HG03280 (cell line): ENCODE measurements around the gene SEC31B.

Source experiments
- ATAC-seq: cut with Tn5 transposase; IDR thresholded peaks from one replicate; pipeline ENCODE4 v1.9.1; 2021; ENCODE audit warnings: mild to moderate bottlenecking, moderate library complexity; ENCODE audit not compliant: unreplicated experiment

SEC31B gene

DNA sequence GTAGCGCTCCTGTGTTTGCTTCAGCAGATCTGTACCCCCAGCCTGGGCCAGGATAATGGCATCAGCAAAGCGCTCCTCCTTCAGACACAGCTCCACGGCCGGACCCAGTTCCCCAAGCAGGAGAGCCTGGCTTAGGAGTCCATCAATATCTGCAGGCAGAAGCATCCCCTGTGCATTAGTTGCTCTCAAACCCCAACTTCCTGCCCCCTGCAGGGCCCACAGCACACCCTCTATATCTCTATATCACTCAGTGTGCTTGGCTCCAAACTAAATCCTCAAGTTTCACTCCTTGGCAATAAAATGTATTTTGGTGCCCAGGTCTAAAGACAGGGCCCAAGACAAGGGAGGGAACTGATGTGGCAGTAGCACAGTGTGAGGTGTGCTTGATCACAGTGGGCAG is 21.6 kb downstream of the SEC31B start:
- ATAC-seq = no peak

DNA sequence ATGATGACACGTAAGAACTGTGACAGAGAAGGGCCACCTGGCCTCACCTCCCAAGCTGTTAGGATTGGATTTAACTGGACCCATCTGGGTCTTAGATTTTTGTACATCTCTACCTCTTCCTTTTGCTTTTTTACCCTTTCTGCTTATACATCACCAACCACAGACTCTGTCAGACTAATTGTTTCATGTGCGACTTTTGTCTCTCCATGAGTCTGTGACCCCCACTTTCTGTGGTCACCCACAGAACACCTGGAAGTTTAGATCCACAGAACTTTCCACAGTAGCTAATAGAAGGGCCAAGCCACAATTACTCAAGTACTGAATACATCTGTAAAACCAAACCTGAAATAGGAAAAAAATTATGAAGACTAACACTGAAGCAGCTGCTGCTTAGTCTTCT is 23.1 kb downstream of the SEC31B start:
- ATAC-seq = no peak

DNA sequence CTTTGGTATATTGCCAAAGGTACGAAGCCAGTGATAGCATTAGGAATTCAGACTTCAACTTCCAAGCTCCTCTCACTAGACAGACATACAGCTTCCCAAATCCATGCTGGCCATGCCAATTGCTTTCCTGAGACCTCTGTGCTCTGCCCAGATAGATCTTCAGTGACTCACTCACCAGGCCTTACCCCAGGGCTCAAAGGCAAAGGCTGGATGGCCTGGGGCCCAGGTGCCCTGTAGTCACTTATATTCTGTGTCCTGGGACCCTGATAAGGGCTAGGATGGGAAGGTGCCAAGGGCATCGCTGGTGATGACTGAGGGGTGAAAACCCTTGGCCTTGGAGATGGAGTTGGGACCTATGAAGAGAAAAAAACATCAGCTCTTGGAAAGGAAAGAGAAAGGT is 29.1 kb downstream of the SEC31B start:
- no peak for ATAC-seq

DNA sequence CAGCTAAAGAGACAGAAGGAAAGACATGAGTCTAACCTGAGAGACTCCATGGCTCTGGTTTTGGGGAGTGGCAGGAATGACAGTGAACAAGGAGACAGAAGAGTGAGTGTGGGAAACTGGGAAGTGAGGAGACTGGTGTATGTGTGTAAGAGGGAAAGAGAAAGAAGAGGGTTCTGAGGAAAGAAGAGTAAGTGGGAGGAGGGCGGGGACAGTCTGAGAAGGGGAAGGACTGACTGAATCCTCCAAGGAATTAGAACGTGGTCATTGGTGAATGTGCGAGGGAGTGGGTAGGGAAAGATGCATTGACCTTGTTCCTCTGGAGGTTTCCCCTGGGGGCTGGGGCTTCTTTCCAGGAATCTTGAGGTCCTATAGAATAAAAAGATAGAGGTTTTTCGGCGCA is 30.3 kb downstream of the SEC31B start:
- ATAC-seq = no peak

DNA sequence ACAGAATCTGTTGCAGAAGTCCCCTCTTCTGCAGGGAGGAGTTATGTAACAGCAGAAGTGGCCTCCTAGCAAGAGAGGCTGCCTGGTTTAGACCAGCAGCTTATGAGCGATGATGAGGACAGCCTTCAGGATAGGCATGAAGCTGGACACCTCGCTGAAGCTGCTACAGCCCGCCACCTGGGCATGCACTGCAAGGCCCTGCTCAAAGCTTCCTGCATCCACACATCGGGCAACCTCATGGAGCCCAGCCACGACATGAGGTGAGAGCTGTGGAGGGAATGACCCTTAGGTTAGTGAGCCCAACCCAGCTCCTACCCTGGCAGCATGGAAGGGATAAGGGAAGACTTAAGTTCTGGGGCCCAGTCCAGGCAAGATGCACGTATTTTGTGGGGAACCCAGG is 32.1 kb downstream of the SEC31B start:
- no peak for ATAC-seq

DNA sequence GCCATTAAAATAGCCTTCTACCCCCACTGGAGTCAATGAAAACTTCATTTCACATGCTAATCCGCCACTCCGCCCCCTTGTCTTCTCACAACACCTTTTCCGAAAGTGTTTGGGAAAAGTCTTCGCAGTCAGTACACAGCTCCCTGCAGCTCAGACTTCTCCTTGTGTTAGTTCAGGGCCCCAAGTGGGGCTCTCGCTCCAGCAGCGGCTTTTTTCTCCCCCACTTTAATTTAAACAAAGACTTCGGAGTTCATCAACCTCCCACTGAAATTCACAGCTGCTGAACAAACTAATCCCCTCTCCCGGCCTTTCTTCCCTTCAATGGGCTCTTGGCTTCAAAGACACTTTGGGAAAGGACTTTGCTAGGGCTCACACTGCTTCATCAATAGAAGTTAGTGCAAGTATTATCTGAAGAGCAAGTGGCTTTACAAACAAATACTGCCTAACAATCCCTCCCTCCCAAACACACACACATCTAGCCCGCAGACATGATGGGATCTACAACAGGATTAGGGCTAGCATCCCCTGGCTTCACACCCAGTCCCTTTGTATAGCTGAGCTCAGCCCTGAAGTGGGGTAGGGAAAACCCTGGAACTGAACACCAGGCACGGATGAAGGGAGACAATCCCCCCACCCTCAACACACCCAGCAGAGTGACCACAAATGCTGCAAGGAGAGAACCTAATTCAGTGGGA is 33.7 kb downstream of the SEC31B start:
- no peak for ATAC-seq

DNA sequence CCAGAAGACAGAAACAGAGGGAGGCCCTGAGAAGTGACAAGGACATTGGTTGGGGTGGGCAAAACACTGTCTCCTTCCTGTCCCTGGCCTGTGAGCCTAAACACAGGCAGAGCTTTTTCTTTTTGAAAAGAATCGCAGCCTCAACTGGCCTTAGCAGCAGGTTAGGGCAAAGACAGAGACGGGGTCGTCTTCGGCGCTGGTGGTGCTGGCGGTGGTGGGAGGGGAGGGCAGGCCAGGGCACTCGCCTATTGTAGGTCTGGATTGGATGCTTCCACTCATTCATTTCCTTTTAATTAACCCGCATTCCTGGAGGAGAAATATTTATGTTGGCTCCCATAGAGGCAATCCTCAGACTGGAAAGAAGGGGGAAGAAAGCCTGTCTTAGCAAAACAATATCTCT is 34.3 kb downstream of the SEC31B start:
- no peak for ATAC-seq

DNA sequence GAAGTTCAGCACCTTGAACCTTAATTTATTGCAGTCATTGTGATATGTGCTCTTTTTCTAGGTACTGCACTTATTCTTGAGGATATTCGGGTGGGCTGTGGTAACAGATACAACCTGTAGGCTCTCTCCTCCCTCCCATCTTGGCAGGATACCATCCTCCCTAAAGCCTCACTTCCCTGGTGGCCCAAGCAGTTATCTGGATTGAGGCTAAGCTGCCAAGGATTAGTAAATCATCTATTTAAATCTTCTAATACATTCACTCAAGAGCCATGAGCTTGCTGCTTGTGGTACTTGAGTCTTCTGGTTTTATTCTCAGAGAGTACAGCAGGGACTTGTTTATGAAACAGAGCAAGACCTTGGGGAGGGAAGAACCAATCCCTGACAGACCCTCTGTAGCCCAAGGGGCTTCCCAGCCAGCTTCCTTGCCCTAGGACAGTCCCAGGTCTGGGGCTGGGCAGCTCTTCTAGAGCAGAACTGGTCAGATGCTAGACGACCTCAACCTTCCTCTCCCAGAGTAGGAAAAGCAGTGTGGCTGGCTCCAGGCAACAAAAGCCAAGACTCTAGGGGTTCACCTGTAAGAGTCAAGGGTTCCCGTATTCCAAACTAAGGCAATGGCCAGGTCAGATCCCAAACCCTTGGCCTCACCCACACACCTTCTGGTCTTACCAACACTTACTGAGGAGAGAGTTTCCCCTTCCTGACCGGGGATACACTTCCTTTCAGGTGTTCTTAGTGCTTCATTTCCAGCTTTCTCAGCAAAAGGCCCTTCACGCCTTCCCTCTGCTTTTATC is 35.6 kb downstream of the SEC31B start:
- ATAC-seq = no peak

DNA sequence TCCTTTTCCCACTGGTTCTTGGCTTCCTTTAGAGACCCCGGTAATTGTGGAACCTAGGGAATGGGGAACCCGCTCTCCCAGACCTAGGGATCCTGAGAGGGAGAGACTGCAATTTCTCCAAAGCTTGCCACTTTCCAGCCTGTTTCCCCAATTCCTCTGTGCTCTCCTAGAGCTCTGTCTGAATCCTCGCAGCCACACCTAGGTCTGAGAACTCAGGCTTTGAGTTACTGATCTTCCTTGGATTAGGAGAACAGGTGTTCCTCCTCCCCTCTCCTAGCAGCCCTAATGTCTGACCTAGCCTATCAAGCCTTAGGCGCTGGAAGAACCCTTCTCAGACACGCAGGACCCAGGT is 36.9 kb downstream of the SEC31B start:
- ATAC-seq = no peak

DNA sequence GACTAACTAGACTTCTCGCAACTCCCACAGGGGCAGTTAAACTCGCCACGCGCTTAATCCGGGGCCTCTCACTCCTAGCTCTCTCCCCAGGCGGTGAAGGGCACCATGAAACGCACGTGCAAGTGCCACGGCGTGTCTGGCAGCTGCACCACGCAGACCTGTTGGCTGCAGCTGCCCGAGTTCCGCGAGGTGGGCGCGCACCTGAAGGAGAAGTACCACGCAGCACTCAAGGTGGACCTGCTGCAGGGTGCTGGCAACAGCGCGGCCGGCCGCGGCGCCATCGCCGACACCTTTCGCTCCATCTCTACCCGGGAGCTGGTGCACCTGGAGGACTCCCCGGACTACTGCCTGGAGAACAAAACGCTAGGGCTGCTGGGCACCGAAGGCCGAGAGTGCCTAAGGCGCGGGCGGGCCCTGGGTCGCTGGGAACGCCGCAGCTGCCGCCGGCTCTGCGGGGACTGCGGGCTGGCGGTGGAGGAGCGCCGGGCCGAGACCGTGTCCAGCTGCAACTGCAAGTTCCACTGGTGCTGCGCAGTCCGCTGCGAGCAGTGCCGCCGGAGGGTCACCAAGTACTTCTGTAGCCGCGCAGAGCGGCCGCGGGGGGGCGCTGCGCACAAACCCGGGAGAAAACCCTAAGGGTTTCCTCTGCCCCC is 37.4 kb downstream of the SEC31B start:
- peak; percentile 40 for ATAC-seq

DNA sequence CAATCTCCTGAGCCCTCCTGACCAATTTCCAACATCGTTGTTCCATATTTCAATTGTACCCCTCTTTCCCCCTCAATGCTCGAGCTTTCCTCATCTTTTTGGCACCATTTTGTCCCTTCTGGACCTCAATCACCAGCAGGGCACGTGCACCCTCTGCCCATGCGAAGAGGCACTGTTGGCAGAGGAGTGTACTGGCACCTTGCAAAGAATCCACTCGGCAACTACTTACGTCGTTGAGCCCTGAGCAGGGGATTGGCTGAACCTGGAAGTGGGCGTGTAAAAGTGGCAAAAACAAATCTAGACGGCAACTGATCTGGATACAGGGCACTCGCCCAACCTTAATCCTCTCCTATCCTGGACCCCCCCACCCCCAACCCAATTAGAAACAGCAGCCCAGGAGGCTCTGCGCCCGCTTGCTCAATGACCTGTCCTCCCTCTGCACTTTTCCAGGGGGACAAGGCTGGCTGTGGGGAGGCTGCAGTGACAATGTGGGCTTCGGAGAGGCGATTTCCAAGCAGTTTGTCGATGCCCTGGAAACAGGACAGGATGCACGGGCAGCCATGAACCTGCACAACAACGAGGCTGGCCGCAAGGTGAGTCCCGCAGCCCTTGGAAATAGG is 38.1 kb downstream of the SEC31B start:
- ATAC-seq = peak; percentile 95

DNA sequence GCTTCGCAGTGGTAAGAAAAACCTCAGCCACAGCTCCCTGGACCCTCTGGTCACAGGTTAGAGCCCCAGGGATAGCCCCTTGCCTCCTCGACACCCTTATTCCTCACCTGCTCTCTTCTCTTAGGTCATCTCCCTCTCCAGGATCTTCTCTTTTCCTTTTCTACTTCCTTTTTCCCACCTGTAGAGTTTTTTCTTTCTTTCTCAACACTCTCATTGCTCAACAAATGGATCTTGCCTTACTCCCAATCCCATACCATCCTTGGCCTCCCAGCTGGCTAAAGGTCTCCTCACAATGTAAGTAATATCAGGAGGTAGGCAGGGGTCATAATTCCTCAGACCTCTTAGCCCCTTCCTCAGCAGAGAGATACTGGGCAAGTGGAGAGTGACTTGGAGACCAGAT is 39.7 kb downstream of the SEC31B start:
- ATAC-seq = no peak

DNA sequence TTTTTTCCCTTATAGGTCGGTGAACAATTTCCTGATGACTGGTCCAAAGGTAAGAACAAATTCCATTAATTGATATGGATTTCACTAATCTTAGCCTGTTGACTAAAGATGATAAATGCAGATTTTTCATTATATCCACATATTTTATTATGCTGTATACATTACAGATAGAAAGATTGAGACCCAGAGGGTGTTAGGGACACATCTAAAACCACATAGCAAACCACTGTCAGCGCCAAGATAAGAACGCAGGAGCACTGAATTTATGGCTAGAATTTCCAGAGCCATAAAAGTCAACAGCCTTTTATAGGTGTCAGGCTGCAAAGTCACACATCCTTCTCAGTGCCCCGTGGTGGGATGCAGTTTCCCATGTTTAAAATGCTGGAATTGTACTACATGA is 40.6 kb downstream of the SEC31B start:
- no peak for ATAC-seq

DNA sequence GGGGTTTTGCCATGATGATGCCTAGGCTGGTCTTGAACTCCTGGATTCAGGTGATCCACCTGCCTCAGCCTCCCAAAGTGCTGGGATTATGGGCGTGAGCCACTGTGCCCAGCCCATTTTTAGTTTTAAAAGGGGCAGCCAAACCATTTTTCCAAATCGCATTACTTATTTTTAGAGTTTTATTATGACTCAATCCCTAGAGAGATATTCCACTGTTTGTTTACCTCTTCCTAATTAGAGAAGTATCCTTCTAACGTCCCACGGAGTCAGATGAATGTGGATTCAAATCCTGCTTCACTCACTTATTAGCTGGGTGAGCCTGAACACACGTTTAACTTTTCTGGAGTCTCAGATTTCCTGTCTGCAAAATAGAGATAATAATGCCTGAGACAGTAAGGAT is 41.7 kb downstream of the SEC31B start:
- no peak for ATAC-seq

DNA sequence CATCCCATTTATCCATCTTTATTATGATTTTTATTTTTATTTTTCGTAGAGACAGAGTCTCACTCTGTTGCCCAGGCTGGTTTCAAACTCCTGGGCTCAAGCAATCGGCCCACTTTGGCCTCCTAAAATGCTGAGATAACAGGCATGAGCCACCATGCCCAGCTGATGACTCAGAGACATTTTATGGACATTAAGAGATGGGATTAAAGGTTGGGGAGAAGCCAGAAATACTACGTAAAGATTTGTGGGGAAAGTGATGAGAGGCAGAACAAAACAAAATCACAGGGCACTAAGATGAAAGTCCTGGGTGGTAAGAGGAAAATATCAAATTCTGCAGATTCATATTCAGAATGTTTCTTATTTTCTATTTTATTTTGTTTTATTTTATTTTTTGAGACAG is 49.3 kb downstream of the SEC31B start:
- ATAC-seq = no peak

DNA sequence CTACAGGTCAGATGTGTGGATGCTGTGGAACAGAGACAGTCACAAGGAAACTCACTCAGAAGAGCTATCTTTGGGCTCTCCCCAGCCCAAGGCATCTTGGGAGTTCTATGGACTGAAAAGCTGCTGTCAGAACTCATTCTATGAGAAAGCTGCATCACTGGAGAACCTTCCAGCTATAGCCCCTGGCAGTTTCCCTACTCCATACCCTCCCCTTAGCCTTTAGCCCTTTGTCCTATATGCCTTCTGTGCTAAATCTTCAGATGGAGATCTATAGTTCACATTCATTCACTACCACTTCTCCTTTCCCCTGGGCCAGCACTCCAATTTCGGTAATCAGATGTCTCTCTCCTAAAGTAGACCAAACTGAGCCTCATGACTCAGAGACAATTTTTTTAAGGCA is 49.9 kb downstream of the SEC31B start:
- no peak for ATAC-seq

DNA sequence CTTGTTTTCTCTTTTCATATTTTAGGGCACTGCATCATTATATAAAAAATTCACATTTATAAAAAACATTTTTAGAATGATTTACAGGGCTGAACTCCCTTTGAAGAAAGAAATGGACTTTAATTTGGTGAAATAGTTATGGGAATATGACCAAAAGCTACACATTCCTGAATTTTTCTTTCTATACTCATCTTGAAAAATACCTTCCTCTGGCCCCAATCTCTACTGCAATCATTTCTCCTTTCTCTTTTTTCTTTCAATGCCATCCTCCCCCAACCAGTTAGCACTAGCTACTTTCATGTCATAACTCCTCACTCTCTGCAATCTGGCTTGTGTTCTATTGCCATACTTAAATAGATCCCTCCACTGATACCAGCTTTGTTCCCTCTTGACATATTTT is 50.7 kb downstream of the SEC31B start:
- ATAC-seq = no peak

DNA sequence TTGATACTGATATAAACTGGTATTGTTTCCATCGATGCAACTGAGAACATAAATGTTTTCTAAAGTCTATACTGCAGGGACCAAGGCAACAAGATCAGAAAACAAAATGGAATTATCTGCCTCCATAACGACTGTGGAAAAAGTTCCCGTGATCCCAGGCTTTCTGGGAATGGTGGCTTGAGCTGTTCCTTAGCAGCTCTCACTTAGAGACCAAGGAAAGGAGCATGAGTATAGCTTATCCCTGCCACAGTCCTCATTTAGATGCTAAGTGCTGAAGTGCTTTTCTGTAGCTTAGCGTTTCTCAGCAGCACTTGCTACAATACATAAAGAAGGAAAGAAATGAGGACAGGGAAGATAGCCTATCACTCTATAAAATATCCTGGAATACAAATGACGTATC is 51.3 kb downstream of the SEC31B start:
- no peak for ATAC-seq

DNA sequence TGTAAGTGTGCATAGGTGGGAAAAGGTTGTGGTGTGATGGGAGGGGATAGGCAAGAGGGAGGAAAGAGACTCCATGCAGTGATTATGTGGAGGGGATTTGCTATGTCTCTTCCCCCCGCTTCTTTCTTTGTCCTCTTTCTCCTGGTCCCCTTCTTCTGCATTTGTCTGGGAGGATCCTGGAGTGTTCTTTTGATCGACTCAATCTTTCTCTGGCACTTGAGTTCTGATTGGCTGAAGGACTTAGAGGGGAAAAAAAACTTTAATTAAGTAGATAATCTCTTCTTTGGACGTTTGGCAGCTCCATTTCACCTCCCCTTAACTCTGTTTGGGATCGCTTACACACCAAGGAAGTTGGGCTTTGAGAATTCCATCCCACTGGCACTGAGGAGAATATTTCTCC is 57.0 kb downstream of the SEC31B start, which contains the start of gene WNT8B:
Gene WNT8B (plus strand): TSS at position 301 of the 400 bp plus-strand sequence. CDS start 160 bp downstream, outside the sequence.
- no peak for ATAC-seq

DNA sequence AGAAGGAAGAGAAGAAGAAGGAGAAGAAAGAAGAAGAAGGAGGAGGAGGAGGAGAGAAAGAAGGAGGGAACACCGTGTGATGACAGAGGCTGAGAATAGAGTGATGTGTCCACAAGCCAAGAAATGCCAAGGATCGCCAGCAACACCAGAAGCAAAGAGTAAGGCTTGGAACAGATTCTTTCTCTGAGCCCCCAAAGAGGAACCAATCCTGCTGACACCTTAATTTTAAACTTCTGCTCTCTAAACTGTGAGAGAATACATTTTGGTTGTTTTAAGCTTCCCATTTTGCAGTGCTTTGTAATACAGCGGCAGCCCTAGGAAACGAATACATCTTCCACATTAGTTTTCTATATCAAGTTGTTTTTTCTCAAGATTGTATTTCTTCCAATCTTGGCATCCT is 70.7 kb downstream of the SEC31B start:
- ATAC-seq = no peak

DNA sequence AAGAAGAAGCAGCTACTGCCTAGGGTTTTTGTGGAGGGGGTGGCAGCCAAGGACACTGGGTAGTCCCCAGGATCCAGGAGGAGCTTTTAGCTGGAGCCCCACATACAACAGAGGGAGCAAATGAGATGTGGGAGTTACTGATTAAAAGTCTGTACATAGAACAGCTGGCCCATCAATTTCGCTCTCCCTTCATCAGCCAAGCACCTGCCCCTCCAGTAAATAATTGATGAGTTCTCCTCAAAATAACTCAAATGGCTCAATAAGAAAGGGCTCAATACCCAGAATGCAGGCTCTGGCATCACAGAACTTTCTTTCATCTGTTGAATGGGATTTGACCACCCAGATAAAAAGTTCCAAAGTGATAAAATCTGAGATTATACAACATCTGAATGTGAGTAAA is 72.0 kb downstream of the SEC31B start:
- no peak for ATAC-seq
